Germinal center (tissue), 1 donor: Measurements from ENCODE around the gene OR4D10.
"Not testable (repeated sequence)": the region's sequence is repeated elsewhere in the genome, so short reads cannot be mapped to it uniquely, and the experiment has no call there.

Experiments
- DNase-seq: peaks from one replicate; pipeline ENCODE4 v3.0.0; 2012; ENCODE audit warnings: mixed read lengths, low spot score

Gene OR4D10

GRCh38 chr11:59473015-59473414, at the start of gene OR4D10:
Gene OR4D10, plus strand, starts transcription at chr11:59473315. Its CDS starts 4,115 bp downstream, at chr11:59477430.
- DNase-seq = no peak

GRCh38 chr11:59423835-59424234, 49.3 kb upstream of the OR4D10 start:
- no peak for DNase-seq

- DNase-seq = no peak
Measured at GRCh38 chr11:59425131-59425530, 48.0 kb upstream of the OR4D10 start.

GRCh38 chr11:59426361-59427067, 46.6 kb upstream of the OR4D10 start, which contains the start of gene OR5A2:
Gene OR5A2, minus strand, starts transcription at chr11:59426413. Its CDS starts 3,460 bp downstream, at chr11:59422953.
- DNase-seq = no peak

DNA sequence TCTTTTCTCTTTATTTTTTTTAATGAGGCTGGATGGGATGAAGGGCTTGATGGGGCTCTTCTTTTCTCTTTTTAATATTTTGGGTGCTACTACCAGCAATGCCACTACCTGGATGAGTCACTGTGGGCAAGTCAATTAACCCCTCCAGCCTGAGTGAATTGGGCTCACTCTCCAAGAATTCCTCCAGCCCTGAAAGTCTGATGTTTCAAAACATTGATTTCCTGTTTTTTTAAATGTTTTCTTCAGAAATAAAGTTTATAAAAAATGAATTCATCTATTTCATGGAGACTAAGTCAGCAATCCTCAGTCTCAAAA, 46.1 kb upstream of the OR4D10 start:
- no peak for DNase-seq

GRCh38 chr11:59429924-59430516, 43.1 kb upstream of the OR4D10 start:
- DNase-seq = peak; percentile 54

DNA sequence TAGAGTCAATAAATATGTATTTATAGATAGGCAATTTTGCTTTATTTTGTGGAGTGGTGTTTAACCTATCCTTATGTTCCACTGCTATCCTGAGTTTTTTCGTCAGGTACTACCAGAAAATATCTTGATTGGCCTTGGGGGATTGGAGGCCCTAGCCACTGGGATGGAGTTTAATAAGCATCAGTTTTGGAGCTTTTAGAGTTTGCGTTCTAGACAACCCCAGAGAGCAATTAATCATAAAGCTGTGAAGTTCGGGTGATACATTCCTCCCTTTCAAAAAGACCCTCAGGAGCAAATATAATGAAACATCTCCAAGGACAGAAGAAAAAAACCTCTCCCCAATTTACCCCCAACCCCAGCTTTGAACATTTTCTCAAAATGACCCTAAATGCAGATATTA, 36.9 kb upstream of the OR4D10 start, which contains the start of gene OR5A1:
Gene OR5A1, plus strand, starts transcription at position 301 of the 400 bp plus-strand sequence. CDS start 6,700 bp downstream, outside the sequence.
- no peak for DNase-seq

GRCh38 chr11:59437770-59438169, 35.3 kb upstream of the OR4D10 start:
- no peak for DNase-seq

- not testable (repeated sequence) for DNase-seq
Measured at GRCh38 chr11:59445624-59446023, 27.5 kb upstream of the OR4D10 start.

- no peak for DNase-seq
Measured at GRCh38 chr11:59448484-59448883, 24.6 kb upstream of the OR4D10 start.

DNA sequence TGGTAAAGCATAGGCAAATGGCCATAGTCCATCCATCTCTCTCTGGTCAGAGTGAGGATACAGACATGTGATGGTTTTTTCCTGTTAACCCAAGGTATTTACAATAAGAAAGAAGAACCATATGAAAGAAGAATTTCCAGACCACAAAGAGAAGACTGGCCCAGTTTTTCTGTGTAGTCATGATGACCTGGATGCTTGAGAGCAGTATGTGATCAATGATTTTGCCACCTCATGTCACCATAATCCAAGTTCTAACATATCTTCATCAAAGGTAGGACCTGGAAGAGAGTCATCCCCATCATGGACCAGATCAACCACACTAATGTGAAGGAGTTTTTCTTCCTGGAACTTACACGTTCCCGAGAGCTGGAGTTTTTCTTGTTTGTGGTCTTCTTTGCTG, 16.5 kb upstream of the OR4D10 start, which contains the start of gene OR4D6:
Gene OR4D6, plus strand, starts transcription at position 301 of the 400 bp plus-strand sequence. Its CDS starts 0 bp downstream, at position 301.
- no peak for DNase-seq

DNA sequence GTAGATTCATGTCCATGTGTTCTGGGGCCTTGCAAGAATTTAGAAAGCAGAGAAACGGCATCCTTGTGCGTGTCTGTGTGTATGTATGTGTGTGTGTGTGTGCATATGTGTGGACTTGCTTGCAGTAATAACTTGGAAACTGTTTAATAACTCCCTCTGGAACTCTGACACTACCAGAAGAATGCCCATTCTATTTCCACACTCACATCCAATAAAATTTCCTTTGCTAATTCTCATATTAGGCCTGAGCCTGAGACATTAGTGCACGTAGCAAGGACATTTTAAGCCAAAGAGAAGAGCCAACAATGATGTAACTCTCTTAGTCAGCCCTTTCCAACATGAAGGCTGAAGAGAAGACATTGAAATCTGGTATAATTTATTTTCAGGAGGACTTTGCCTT, 13.2 kb upstream of the OR4D10 start:
- no peak for DNase-seq

GRCh38 chr11:59463190-59463641, 9.9 kb upstream of the OR4D10 start:
- DNase-seq = no peak

DNA sequence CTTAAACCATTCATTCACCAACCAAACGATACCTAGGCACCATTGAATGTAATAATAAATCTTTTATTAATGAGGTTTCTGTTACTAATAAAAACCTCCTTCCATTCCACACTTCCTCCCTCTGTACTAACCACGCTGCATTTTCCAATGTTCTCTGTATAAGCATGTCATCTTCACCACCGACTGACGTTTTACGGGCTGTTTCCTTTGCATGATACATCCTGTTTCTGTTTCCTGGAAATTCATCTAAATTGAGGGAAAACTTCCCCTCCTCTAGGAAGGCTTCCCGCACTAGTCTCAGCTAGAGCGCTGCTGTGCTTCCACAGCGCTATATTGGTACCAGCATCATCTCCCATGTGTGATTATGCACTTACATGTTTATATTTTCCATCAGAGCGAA, 2.1 kb downstream of the OR4D10 start:
- no peak for DNase-seq

GRCh38 chr11:59479906-59480305, 6.8 kb downstream of the OR4D10 start:
- DNase-seq = no peak

DNA sequence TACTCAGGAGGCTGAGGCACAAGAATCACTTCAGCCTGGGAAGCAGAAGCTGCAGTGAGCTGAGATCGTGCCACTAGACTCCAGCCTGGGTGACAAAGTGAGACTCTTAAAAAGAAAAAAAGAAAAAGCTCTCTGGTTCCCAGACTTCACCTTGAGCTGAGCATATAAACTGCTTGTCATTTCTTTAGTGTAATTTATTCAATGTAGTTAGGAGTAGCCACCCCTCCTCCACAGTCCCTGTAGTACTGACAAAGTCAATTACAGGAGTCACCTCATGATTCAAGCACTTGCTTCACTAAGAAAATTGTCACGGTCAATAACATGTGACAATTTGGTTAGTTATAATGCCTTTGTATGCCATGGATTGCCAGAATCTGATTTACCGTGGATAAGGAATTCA, 7.2 kb downstream of the OR4D10 start:
- DNase-seq = no peak

DNA sequence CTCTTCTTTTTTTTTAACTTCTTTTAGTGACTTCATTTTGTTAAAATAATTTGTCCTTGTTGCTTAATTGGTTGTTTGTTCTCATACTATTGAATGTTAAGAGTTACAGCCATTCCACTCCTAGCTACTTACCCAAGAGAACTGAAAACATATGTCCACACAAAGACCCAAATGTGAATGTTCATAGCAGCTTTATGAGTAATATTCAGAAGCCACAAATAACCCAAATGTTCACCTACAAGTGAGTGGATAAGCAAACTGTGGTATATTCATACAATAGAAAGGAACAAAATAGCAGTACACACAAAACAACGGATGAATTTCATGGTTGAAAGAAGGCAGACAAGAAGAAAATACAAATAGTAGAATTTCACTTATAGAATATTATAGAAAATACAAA, 28.8 kb downstream of the OR4D10 start:
- no peak for DNase-seq

DNA sequence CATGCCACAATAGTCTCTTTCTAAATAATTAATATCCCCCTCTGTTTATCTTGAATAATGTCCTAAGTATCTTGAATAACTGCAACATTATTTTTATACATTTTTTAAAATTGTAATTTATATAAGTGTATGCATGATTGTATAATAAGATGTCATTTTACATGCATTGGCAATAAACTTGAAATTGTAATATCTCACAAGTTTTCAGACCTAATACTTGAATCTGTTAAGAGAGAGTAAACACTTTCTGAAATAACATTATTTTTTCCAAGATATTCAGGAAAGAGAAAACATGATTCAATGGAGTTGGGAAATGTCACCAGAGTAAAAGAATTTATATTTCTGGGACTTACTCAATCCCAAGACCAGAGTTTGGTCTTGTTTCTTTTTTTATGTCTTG, 30.2 kb downstream of the OR4D10 start, which contains the start of gene OR4D11:
Gene OR4D11, plus strand, starts transcription at position 301 of the 400 bp plus-strand sequence. Its CDS starts 0 bp downstream, at position 301.
- no peak for DNase-seq

DNA sequence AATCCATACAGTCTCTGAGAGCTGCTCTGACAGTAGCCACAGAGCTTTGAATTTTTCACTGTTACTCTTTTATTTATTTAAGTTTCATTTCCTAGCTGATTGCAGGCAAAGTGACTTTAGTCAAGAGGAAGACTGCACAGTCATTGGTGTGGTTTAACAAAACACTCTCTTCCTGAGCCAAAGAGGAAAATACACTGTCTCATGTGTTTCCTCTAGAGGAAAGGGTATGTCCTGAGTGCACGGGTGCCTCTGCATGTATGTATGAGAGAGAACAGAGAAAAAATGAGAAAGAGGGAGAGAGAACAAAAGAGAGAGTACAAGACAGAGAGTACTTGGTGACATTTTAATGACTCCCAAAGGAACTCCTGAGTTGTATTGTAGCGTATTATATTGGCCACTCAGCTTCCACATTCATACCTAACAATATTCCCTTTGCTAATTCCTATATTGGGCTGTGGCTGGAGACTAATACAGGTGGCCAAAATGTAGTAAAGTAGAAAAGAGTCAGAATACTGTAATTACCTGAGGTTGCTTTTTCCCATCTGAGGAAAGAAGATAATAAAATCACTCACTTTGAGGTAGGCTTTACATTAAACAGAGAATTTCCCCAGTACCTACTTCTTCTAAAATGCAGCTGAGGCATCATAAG, 38.0 kb downstream of the OR4D10 start, which contains the start of gene OR4D9:
Gene OR4D9, plus strand, starts transcription at position 599 of the 649 bp plus-strand sequence. CDS start 3,374 bp downstream, outside the sequence.
- DNase-seq = no peak

- DNase-seq = no peak
Measured at GRCh38 chr11:59511675-59512074, 38.6 kb downstream of the OR4D10 start.

DNA sequence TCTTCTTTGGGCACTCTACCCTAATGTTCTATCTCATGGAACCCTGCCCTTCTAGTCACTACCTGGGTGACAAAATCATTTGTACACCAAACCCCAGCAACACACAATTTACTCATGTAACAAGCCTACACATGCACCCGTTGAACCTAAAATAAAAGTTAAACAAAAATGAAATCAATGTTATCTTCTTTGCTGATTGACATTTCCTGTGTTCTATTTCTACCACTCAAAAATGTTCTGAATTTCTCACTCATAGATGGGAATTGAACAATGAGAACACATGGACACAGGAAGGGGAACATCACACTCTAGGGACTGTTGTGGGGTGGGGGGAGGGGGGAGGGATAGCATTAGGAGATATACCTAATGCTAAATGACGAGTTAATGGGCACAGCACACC, 47.0 kb downstream of the OR4D10 start:
- not testable (repeated sequence) for DNase-seq

- DNase-seq = no peak
Measured at GRCh38 chr11:59520741-59521140, 47.6 kb downstream of the OR4D10 start.

DNA sequence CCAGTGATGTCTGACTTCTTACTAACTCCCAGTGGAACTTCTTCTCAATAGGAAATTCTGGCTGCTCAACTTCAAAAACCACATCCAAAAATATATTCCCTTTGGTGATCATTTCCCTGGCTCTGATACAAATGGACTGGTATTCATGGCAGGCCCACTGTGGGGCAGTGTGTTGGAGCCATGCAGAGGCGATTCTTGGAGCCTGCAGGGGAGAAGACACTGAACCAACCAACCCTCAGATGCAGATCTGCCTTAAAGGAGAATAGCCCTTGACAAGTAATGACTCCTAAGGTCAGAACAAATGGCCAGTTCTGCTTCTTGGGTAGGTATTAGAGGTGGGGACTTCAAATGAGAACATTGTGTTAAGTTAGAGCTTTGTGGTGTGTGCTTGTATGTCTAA, 50.4 kb downstream of the OR4D10 start:
- no peak for DNase-seq
